HL-60 (cell line): ENCODE data around the gene PCNP.
A peak's percentile ranks its signal among the peaks of the same experiment; 100 is the strongest.

Source experiments
- DNase-seq, 2 experiments: peaks; one replicate each; pipeline ENCODE4 v3.0.0-alpha.2; 2010 to 2020; ENCODE audit warnings: low read depth in 1 of 2, low spot score in 1 of 2
- H3K27ac ChIP-seq: fragments of 250-450 bp; sonication (Bioruptor Pico); replicated peaks from 2 replicates; pipeline ENCODE4 v1.5.1; 2020; ENCODE audit warnings: mild to moderate bottlenecking, moderate library complexity
- H3K27me3 ChIP-seq: fragments of 250-450 bp; sonication (Bioruptor Pico); 2 replicates; pipeline ENCODE4 v1.5.1; 2021; ENCODE audit warnings: mild to moderate bottlenecking, moderate library complexity; ENCODE audit not compliant: insufficient read depth, poor library complexity, severe bottlenecking
- H3K4me3 ChIP-seq: replicated peaks from 2 replicates; pipeline ENCODE4 v1.5.1; 2011; ENCODE audit warnings: mild to moderate bottlenecking, control low read depth, low read length; ENCODE audit not compliant: insufficient read depth
- GABPA ChIP-seq: IDR thresholded peaks from 2 replicates; pipeline ENCODE4 v1.6.1; 2012; ENCODE audit warnings: low read depth
- POLR2AphosphoS5 ChIP-seq: IDR thresholded peaks from 2 replicates; pipeline ENCODE4 v1.6.1; 2012; ENCODE audit warnings: low read depth
- SPI1 ChIP-seq: IDR thresholded peaks from 2 replicates; pipeline ENCODE4 v1.6.1; 2012; ENCODE audit warnings: low read depth, mild to moderate bottlenecking, borderline replicate concordance
- TF ChIP-seq, protein P1 (sequence below): IDR thresholded peaks from one replicate; pipeline ENCODE4 v1.5.1; 2011; ENCODE audit warnings: low read length, control low read depth, inconsistent platforms; ENCODE audit not compliant: insufficient read depth
- TF ChIP-seq, protein P2 (sequence below): IDR thresholded peaks from 2 replicates; pipeline ENCODE4 v1.6.1; 2012; ENCODE audit warnings: low read depth; ENCODE audit not compliant: insufficient replicate concordance

PCNP gene

DNA sequence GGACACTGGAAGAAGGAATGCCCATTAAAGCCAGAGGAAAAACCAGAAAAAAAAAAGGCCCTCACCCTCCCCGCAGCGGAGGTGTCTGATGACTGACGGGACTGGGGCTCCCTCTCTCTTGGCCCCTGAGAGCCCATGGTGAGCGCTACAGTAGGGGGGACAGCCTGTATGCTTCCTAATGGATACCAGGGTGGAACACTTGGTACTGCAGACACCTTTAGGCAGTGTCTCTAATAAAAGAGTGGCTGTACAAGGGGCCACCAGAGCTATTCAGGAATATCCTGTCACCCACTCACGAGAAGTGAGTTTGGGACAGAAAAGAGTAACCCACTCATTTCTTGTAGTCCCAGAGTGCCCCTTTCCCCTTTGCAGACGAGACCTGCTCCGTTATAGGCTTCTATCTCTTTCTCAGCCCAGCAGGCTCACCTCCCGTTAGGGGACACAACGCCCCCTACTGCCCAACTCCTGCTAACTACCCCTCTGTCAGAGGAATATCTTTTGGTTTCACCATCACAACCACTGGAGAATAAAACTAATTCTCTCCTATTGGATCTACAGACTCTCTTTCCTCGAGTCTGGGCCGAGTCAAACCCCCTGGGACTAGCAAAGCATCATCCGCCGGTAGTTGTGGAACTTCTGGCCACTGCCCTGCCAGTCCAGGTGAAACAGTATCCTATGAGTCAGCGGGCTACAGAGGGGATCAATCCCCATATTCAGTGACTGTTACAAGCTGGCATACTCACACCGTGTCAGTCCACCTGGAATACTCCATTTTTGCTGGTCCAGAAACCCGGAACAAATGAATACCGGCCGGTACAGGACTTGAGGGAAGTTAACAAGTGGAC lies 62.2 kb downstream of the PCNP start:
- Histone ChIP-seq H3K27ac (no peak overlapping the region), H3K4me3 (no peak overlapping the region), H3K27me3 (no peaks in the 10 kb centered on the region)
- peak; percentile 10 to 77 for DNase-seq
- TF ChIP-seq, protein P1, sequence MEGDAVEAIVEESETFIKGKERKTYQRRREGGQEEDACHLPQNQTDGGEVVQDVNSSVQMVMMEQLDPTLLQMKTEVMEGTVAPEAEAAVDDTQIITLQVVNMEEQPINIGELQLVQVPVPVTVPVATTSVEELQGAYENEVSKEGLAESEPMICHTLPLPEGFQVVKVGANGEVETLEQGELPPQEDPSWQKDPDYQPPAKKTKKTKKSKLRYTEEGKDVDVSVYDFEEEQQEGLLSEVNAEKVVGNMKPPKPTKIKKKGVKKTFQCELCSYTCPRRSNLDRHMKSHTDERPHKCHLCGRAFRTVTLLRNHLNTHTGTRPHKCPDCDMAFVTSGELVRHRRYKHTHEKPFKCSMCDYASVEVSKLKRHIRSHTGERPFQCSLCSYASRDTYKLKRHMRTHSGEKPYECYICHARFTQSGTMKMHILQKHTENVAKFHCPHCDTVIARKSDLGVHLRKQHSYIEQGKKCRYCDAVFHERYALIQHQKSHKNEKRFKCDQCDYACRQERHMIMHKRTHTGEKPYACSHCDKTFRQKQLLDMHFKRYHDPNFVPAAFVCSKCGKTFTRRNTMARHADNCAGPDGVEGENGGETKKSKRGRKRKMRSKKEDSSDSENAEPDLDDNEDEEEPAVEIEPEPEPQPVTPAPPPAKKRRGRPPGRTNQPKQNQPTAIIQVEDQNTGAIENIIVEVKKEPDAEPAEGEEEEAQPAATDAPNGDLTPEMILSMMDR: peak; percentile 58
- TF ChIP-seq POLR2AphosphoS5: no peak

GRCh38 chr3:101637451-101637850 lies 63.5 kb downstream of the PCNP start:
- Histone ChIP-seq H3K27ac (no peak overlapping the region), H3K27me3 (no peaks in the 10 kb centered on the region), H3K4me3 (no peak overlapping the region)
- no peak for DNase-seq
- TF ChIP-seq GABPA: no peak
- no peak for TF ChIP-seq SPI1
- TF ChIP-seq, protein P2, sequence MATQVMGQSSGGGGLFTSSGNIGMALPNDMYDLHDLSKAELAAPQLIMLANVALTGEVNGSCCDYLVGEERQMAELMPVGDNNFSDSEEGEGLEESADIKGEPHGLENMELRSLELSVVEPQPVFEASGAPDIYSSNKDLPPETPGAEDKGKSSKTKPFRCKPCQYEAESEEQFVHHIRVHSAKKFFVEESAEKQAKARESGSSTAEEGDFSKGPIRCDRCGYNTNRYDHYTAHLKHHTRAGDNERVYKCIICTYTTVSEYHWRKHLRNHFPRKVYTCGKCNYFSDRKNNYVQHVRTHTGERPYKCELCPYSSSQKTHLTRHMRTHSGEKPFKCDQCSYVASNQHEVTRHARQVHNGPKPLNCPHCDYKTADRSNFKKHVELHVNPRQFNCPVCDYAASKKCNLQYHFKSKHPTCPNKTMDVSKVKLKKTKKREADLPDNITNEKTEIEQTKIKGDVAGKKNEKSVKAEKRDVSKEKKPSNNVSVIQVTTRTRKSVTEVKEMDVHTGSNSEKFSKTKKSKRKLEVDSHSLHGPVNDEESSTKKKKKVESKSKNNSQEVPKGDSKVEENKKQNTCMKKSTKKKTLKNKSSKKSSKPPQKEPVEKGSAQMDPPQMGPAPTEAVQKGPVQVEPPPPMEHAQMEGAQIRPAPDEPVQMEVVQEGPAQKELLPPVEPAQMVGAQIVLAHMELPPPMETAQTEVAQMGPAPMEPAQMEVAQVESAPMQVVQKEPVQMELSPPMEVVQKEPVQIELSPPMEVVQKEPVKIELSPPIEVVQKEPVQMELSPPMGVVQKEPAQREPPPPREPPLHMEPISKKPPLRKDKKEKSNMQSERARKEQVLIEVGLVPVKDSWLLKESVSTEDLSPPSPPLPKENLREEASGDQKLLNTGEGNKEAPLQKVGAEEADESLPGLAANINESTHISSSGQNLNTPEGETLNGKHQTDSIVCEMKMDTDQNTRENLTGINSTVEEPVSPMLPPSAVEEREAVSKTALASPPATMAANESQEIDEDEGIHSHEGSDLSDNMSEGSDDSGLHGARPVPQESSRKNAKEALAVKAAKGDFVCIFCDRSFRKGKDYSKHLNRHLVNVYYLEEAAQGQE: no peak
- TF ChIP-seq POLR2AphosphoS5: no peak
- TF ChIP-seq, protein P1: no peak

GRCh38 chr3:101638261-101638745 lies 64.3 kb downstream of the PCNP start:
- TF ChIP-seq SPI1 (no peak), POLR2AphosphoS5 (no peak), GABPA (no peak)
- TF ChIP-seq, protein P1: no peak
- TF ChIP-seq, protein P2: no peak
- Histone ChIP-seq H3K27me3 (no peaks in the 10 kb centered on the region), H3K4me3 (no peak overlapping the region), H3K27ac (no peak overlapping the region)
- DNase-seq: no peak
